ENCODE results near the gene RNF26. TPM values are rescaled to one million over a fixed set of nuclear protein-coding genes. Genes with fewer than 3 reads are reported as not detected.

The RNF26 gene
- total and polyA plus RNA-seq, 5 donors from 2014 or later = 21.0 to 38.3 (median 37.2) TPM

- Mint-ChIP-seq H3K27me3 (no peaks in the 10 kb centered on the region), H3K4me1 (peaks cover 8 to 30% (median 20%) of the 10 kb centered on the region in 4 donors), H3K9me3 (no peaks in the 10 kb centered on the region), H3K4me3 (no peak overlapping the region), H3K27ac (no peak overlapping the region), H3K36me3 (peaks cover 16% of the 10 kb centered on the region)
- Histone ChIP-seq H3K9me3 (ENCODE audit: control insufficient read depth in 2 of 2, low read length in 2 of 2) (no peaks in the 10 kb centered on the region), H3K27me3 (ENCODE audit: control insufficient read depth, insufficient read depth, low read length) (no peaks in the 10 kb centered on the region), H3K4me1 (ENCODE audit: control insufficient read depth, insufficient read depth, low read length, poor library complexity, severe bottlenecking) (peaks cover 19% of the 10 kb centered on the region), H3K27ac (ENCODE audit: insufficient read depth, low read length, poor library complexity, severe bottlenecking) (peak overlapping the region; percentile 45), H3K36me3 (ENCODE audit: control insufficient read depth, insufficient read depth, low read length) (peaks cover 20% of the 10 kb centered on the region), H3K4me3 (ENCODE audit: low read depth, low read length) (no peak overlapping the region)
- ATAC-seq (ENCODE audit: low read depth in 2 of 2) = no peak
- no peak for DNase-seq
Measured at GRCh38 chr11:119307974-119308373, 26.4 kb upstream of the RNF26 start.

GRCh38 chr11:119309411-119309810, 24.9 kb upstream of the RNF26 start:
- H3K27ac ChIP-seq (ENCODE audit: insufficient read depth, low read length, poor library complexity, severe bottlenecking) = no peak overlapping the region
- H3K36me3 ChIP-seq (ENCODE audit: control insufficient read depth, insufficient read depth, low read length) = peaks cover 7% of the 10 kb centered on the region
- H3K27me3 Mint-ChIP-seq = peaks cover 8% of the 10 kb centered on the region
- peaks cover 8 to 31% (median 19%) of the 10 kb centered on the region in 4 donors for H3K4me1 Mint-ChIP-seq
- H3K36me3 Mint-ChIP-seq = peaks cover 7% of the 10 kb centered on the region
- no peak overlapping the region for H3K4me3 Mint-ChIP-seq
- H3K9me3 Mint-ChIP-seq = no peaks in the 10 kb centered on the region
- H3K27ac Mint-ChIP-seq = no peak overlapping the region
- peaks cover 20% of the 10 kb centered on the region for H3K4me1 ChIP-seq (ENCODE audit: control insufficient read depth, insufficient read depth, low read length, poor library complexity, severe bottlenecking)
- ATAC-seq (ENCODE audit: low read depth in 2 of 2) (no peak), DNase-seq (no peak)
- H3K27me3 ChIP-seq (ENCODE audit: control insufficient read depth, insufficient read depth, low read length) = no peaks in the 10 kb centered on the region
- no peak overlapping the region for H3K4me3 ChIP-seq (ENCODE audit: low read depth, low read length)
- H3K9me3 ChIP-seq (ENCODE audit: control insufficient read depth in 2 of 2, low read length in 2 of 2) = no peaks in the 10 kb centered on the region

- H3K9me3 ChIP-seq (ENCODE audit: control insufficient read depth in 2 of 2, low read length in 2 of 2) = no peaks in the 10 kb centered on the region
- no peak overlapping the region for H3K27ac Mint-ChIP-seq
- H3K27me3 Mint-ChIP-seq = peaks cover 8% of the 10 kb centered on the region
- H3K36me3 Mint-ChIP-seq = peaks cover 6% of the 10 kb centered on the region
- peaks cover 24% of the 10 kb centered on the region for H3K4me1 ChIP-seq (ENCODE audit: control insufficient read depth, insufficient read depth, low read length, poor library complexity, severe bottlenecking)
- no peaks in the 10 kb centered on the region for H3K27me3 ChIP-seq (ENCODE audit: control insufficient read depth, insufficient read depth, low read length)
- no peak overlapping the region for H3K4me3 Mint-ChIP-seq
- ATAC-seq (ENCODE audit: low read depth in 2 of 2) (no peak), DNase-seq (no peak)
- H3K36me3 ChIP-seq (ENCODE audit: control insufficient read depth, insufficient read depth, low read length) = peaks cover 6% of the 10 kb centered on the region
- peaks cover 8 to 33% (median 17%) of the 10 kb centered on the region in 4 donors for H3K4me1 Mint-ChIP-seq
- H3K27ac ChIP-seq (ENCODE audit: insufficient read depth, low read length, poor library complexity, severe bottlenecking) = no peak overlapping the region
- no peaks in the 10 kb centered on the region for H3K9me3 Mint-ChIP-seq
- H3K4me3 ChIP-seq (ENCODE audit: low read depth, low read length) = no peak overlapping the region
Measured at GRCh38 chr11:119309953-119310681, 24.2 kb upstream of the RNF26 start.

DNA sequence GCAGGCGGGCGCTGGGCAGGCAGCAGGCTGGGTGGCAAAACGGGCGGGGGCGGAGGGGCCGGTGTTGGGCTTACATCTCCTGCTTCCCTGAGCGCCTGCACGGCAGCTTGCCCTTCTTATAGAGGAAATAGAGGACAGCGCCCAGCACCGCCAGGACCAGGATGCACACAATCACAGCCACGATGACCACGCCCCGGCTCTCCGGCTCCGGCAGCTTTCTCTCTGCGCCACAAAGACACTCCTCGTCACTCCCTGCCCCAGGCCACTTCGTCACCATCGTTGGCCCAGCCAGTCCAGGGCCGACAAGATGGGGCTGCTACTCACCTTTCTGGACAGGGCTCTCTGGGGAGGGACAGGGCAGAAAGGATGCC, 23.7 kb upstream of the RNF26 start:
- H3K4me1 ChIP-seq (ENCODE audit: control insufficient read depth, insufficient read depth, low read length, poor library complexity, severe bottlenecking) = peaks cover 26% of the 10 kb centered on the region
- Mint-ChIP-seq H3K27ac (no peak overlapping the region), H3K4me3 (no peak overlapping the region), H3K4me1 (peaks cover 2 to 33% (median 12%) of the 10 kb centered on the region in 4 donors), H3K27me3 (peaks cover 8% of the 10 kb centered on the region), H3K36me3 (peaks cover 3% of the 10 kb centered on the region), H3K9me3 (no peaks in the 10 kb centered on the region)
- H3K36me3 ChIP-seq (ENCODE audit: control insufficient read depth, insufficient read depth, low read length) = peaks cover 6% of the 10 kb centered on the region
- no peaks in the 10 kb centered on the region for H3K27me3 ChIP-seq (ENCODE audit: control insufficient read depth, insufficient read depth, low read length)
- no peaks in the 10 kb centered on the region for H3K9me3 ChIP-seq (ENCODE audit: control insufficient read depth in 2 of 2, low read length in 2 of 2)
- DNase-seq = no peak
- no peak overlapping the region for H3K4me3 ChIP-seq (ENCODE audit: low read depth, low read length)
- no peak for ATAC-seq (ENCODE audit: low read depth in 2 of 2)
- no peak overlapping the region for H3K27ac ChIP-seq (ENCODE audit: insufficient read depth, low read length, poor library complexity, severe bottlenecking)

DNA sequence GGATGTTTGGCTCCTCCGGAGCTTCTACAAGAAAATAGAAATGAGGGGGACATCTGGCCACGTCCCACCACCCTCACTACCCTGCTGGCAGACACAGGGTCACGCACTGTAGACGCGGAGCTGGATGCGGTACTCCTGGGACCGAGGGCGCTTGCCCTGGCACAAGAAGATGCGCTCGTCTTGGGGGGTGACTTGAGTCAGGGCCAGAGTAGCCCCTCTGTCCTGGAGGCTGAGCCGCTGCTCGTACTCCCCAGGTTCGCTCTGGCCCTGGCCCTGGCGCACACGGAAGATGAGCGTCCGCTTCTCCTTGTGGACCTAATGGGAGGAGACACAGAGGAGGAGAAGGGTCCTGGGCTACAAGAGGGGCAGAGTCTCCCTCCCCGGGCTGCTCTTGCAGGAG, 19.6 kb upstream of the RNF26 start:
- Histone ChIP-seq H3K27me3 (ENCODE audit: control insufficient read depth, insufficient read depth, low read length) (no peaks in the 10 kb centered on the region), H3K4me3 (ENCODE audit: low read depth, low read length) (no peak overlapping the region), H3K9me3 (ENCODE audit: control insufficient read depth in 2 of 2, low read length in 2 of 2) (no peaks in the 10 kb centered on the region), H3K36me3 (ENCODE audit: control insufficient read depth, insufficient read depth, low read length) (no peaks in the 10 kb centered on the region), H3K27ac (ENCODE audit: insufficient read depth, low read length, poor library complexity, severe bottlenecking) (no peak overlapping the region), H3K4me1 (ENCODE audit: control insufficient read depth, insufficient read depth, low read length, poor library complexity, severe bottlenecking) (peaks cover 44% of the 10 kb centered on the region)
- H3K4me1 Mint-ChIP-seq = peaks cover 0 to 36% (median 7%) of the 10 kb centered on the region in 4 donors
- H3K9me3 Mint-ChIP-seq = no peaks in the 10 kb centered on the region
- H3K4me3 Mint-ChIP-seq = peak overlapping the region in 3 of 4 donors; percentile 75 to 85 (median 78)
- H3K27ac Mint-ChIP-seq = no peak overlapping the region
- no peak for DNase-seq
- H3K27me3 Mint-ChIP-seq = peaks cover 23% of the 10 kb centered on the region
- no peak for ATAC-seq (ENCODE audit: low read depth in 2 of 2)
- H3K36me3 Mint-ChIP-seq = no peaks in the 10 kb centered on the region

- peak overlapping the region; percentile 75 to 89 (median 82) for H3K4me3 Mint-ChIP-seq
- peak overlapping the region; percentile 46 to 87 (median 47) for H3K27ac Mint-ChIP-seq
- H3K27me3 Mint-ChIP-seq = peaks cover 23% of the 10 kb centered on the region
- H3K4me1 Mint-ChIP-seq = peaks cover 0 to 40% (median 8%) of the 10 kb centered on the region in 4 donors
- Histone ChIP-seq H3K9me3 (ENCODE audit: control insufficient read depth in 2 of 2, low read length in 2 of 2) (no peaks in the 10 kb centered on the region), H3K4me1 (ENCODE audit: control insufficient read depth, insufficient read depth, low read length, poor library complexity, severe bottlenecking) (peaks cover 46% of the 10 kb centered on the region), H3K27ac (ENCODE audit: insufficient read depth, low read length, poor library complexity, severe bottlenecking) (no peak overlapping the region), H3K4me3 (ENCODE audit: low read depth, low read length) (peak overlapping the region; percentile 44), H3K36me3 (ENCODE audit: control insufficient read depth, insufficient read depth, low read length) (no peaks in the 10 kb centered on the region), H3K27me3 (ENCODE audit: control insufficient read depth, insufficient read depth, low read length) (no peaks in the 10 kb centered on the region)
- H3K36me3 Mint-ChIP-seq = no peaks in the 10 kb centered on the region
- no peaks in the 10 kb centered on the region for H3K9me3 Mint-ChIP-seq
- DNase-seq = peak; percentile 45 to 81 (median 57)
- peak; percentile 66 to 76 for ATAC-seq (ENCODE audit: low read depth in 2 of 2)
Measured at GRCh38 chr11:119315131-119316015, 19.0 kb upstream of the RNF26 start.

DNA sequence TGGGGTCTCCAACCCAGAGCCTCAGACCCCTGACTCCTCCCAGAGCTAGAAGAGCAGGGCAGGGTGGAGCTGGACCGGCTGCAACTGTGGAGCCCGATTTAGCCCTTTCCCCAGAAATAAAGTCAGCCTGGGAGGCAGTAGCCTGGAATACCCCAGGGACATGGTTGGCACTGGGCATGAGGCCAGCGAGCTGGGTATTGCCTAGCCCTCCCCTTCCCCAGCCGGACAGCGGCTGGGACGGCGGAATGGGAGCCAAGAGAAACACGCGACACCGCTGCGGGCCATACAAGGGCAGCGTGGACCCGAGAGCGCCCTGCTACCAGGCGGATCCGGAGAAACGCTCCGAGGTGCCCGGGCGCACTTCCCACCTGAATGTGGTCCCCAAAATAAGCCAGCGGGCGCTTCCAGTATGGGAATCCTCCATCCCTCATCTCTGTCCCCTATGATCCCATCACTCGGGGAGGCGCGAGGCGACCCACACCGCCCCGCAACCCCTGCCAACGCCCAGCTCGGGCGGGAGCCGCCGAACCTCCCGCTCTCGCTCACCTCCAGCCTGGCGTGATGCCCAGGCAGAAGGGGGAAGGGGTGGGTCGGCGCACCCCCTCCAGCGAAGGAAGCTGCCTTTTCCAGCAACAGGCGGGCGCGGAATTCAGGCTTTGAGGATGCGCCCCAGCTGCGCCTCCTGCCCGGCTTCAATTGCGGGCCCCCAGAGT, 18.2 kb upstream of the RNF26 start:
- Mint-ChIP-seq H3K9me3 (no peaks in the 10 kb centered on the region), H3K4me3 (peak overlapping the region; percentile 75 to 89 (median 82)), H3K36me3 (no peaks in the 10 kb centered on the region), H3K4me1 (peaks cover 0 to 40% (median 8%) of the 10 kb centered on the region in 4 donors), H3K27me3 (peaks cover 23% of the 10 kb centered on the region), H3K27ac (peak overlapping the region in 1 of 3 donors; percentile 47)
- Histone ChIP-seq H3K4me3 (ENCODE audit: low read depth, low read length) (peak overlapping the region; percentile 44), H3K27ac (ENCODE audit: insufficient read depth, low read length, poor library complexity, severe bottlenecking) (no peak overlapping the region), H3K4me1 (ENCODE audit: control insufficient read depth, insufficient read depth, low read length, poor library complexity, severe bottlenecking) (peaks cover 54% of the 10 kb centered on the region), H3K9me3 (ENCODE audit: control insufficient read depth in 2 of 2, low read length in 2 of 2) (no peaks in the 10 kb centered on the region), H3K36me3 (ENCODE audit: control insufficient read depth, insufficient read depth, low read length) (no peaks in the 10 kb centered on the region), H3K27me3 (ENCODE audit: control insufficient read depth, insufficient read depth, low read length) (no peaks in the 10 kb centered on the region)
- DNase-seq (no peak), ATAC-seq (ENCODE audit: low read depth in 2 of 2) (no peak)

Data from CD4-positive, CD25-positive, alpha-beta regulatory T cell (primary cell).